Uterus (tissue), 4 donors: ENCODE measurements around the gene DLGAP1. TPM values are rescaled to one million over a fixed set of nuclear protein-coding genes. Genes with fewer than 3 reads are reported as not detected.
"Not testable (repeated sequence)": the region's sequence is repeated elsewhere in the genome, so short reads cannot be mapped to it uniquely, and the experiment has no call there.

Experiments used
- DNase-seq, 2 donors: peaks; one replicate each; pipeline ENCODE4 v3.0.0-alpha.2; 2019 to 2020
- H3K27ac ChIP-seq, 2 donors: fragments of 200-600 bp; sonication (generic); 1 replicate in 1 of 2; 2 replicates in 1 of 2; pipeline ENCODE4 v1.5.1; 2016 to 2018
- H3K27me3 ChIP-seq, 2 donors: fragments of 200-600 bp; sonication (generic); one replicate each; pipeline ENCODE4 v1.5.1; 2018 to 2019; ENCODE audit warnings: control low read depth in 1 of 2
- H3K36me3 ChIP-seq, 2 donors: fragments of 200-600 bp; sonication (generic); one replicate each; pipeline ENCODE4 v1.5.1; 2019; ENCODE audit warnings: control low read depth in 1 of 2
- H3K4me1 ChIP-seq, 2 donors: fragments of 200-600 bp; sonication (generic); one replicate each; pipeline ENCODE4 v1.5.1; 2018 to 2019; ENCODE audit warnings: control low read depth in 1 of 2
- H3K4me3 ChIP-seq, 2 donors: fragments of 200-600 bp; sonication (generic); 1 replicate in 1 of 2; 2 replicates in 1 of 2; pipeline ENCODE4 v1.5.1; 2018 to 2019; ENCODE audit warnings: mild to moderate bottlenecking in 1 of 2
- H3K9me3 ChIP-seq, 2 donors: fragments of 200-600 bp; sonication (generic); one replicate each; pipeline ENCODE4 v1.5.1; 2019; ENCODE audit warnings: control low read depth in 1 of 2
- POLR2A ChIP-seq, 2 donors: fragments of 450-650 bp; IDR thresholded peaks; one replicate each; pipeline ENCODE4 v1.6.1; 2016; ENCODE audit warnings: antibody characterized with exemption in 2 of 2, mild to moderate bottlenecking in 1 of 2, moderate library complexity in 1 of 2
- intact Hi-C: fragments of 100-400 bp; cut with DNase I; formaldehyde crosslinking; loops from one replicate; pipeline ENCODE4 v1.15.1; 2023; ENCODE audit warnings: low total_unique reads
- total RNA-seq, 4 donors: library from RNA; depleted of rRNA in 3 of 4; stranded (reverse); fragments of >200 nt in 3 of 4; gene quantifications; one replicate each; pipeline versions ENCODE4 v1.1.0 to v1.2.4, GENCODE V29; 2014 to 2023
- TF ChIP-seq, protein P1 (sequence below), 4 experiments: fragments of 200-600 bp in 2 of 4; fragments of 450-650 bp in 2 of 4; sonication (generic) in 2 of 4; IDR thresholded peaks; one replicate each; pipeline ENCODE4 v1.5.1; 2016 to 2019; ENCODE audit warnings: antibody characterized with exemption in 4 of 4, mild to moderate bottlenecking in 2 of 4, moderate library complexity in 1 of 4
- donor health status: DM: yes; HTN: yes; CAD: no.

DLGAP1 gene
- total RNA-seq, 4 donors from 2014 or later, result 1.0 to 9.6 (median 3.3) TPM

- intact Hi-C loops, result no loop called here
- Histone ChIP-seq H3K4me3 (no peak overlapping the region), H3K27me3 (no peaks in the 10 kb centered on the region), H3K9me3 (no peaks in the 10 kb centered on the region), H3K36me3 (no peaks in the 10 kb centered on the region), H3K27ac (no peak overlapping the region), H3K4me1 (no peaks in the 10 kb centered on the region)
- TF ChIP-seq, protein P1, sequence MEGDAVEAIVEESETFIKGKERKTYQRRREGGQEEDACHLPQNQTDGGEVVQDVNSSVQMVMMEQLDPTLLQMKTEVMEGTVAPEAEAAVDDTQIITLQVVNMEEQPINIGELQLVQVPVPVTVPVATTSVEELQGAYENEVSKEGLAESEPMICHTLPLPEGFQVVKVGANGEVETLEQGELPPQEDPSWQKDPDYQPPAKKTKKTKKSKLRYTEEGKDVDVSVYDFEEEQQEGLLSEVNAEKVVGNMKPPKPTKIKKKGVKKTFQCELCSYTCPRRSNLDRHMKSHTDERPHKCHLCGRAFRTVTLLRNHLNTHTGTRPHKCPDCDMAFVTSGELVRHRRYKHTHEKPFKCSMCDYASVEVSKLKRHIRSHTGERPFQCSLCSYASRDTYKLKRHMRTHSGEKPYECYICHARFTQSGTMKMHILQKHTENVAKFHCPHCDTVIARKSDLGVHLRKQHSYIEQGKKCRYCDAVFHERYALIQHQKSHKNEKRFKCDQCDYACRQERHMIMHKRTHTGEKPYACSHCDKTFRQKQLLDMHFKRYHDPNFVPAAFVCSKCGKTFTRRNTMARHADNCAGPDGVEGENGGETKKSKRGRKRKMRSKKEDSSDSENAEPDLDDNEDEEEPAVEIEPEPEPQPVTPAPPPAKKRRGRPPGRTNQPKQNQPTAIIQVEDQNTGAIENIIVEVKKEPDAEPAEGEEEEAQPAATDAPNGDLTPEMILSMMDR (IDR thresholded peaks at IDR 0.05), result no peak
- TF ChIP-seq POLR2A (IDR thresholded peaks at IDR 0.05), result no peak
- no peak for DNase-seq
Measured at GRCh38 chr18:4333043-4333442, 122.1 kb downstream of the DLGAP1 start.

DNA sequence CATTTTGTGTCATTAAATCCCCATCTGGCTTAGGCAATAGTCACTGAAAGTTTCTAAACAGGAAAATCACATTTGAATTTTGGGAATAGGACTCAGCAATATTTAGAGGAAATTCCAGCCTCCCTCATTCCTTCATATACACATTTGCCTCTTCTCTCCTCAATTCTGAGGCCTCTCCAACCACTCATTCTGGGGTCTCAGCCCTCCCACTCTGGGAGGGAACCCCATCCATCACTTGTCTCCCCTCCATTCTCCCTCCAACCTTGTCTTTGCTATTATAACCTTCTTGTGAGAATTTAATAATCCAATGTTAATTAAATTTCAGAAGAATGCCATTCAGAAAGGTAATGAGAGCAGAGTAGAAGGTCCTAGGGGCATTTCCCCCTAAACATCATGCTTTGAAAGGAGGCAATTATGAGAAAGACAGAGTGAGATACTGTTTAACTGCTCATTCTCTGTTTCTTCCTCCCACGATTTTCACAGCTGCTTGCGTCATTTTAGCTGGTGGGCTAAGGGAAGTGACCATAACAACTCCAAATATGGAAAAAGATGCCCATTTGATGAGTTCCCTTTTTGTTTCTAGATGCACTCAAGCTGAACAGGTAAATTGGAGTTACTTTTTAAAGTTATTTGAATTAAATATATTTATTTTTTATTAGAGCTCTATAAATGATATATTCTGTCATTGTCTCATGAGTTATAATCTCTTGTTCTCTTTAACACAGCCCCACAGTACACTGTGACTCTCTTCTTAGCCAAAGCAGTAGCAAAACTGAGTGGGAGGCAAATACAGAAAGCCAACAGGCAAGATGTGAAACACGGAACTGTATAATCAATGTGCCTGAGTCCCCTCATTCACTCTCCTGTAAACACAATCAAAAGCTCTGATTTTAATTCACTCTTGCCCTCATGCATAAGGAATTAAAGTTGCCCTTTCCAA, 135.1 kb downstream of the DLGAP1 start:
- no peak overlapping the region for H3K27ac ChIP-seq

GRCh38 chr18:4318311-4318710, 136.8 kb downstream of the DLGAP1 start:
- Histone ChIP-seq H3K27me3 (no peaks in the 10 kb centered on the region), H3K4me3 (no peak overlapping the region), H3K9me3 (no peaks in the 10 kb centered on the region), H3K36me3 (no peaks in the 10 kb centered on the region), H3K27ac (no peak overlapping the region), H3K4me1 (no peaks in the 10 kb centered on the region)
- intact Hi-C loops, result no loop called here
- TF ChIP-seq, protein P1 (IDR thresholded peaks at IDR 0.05), result no peak
- no peak for TF ChIP-seq POLR2A (IDR thresholded peaks at IDR 0.05)
- DNase-seq, result no peak

More for the DNA sequence above, 135.1 kb downstream of the DLGAP1 start:
- no peaks in the 10 kb centered on the region for H3K27me3 ChIP-seq
- intact Hi-C loops, result no loop called here
- no peak for TF ChIP-seq POLR2A (IDR thresholded peaks at IDR 0.05)
- TF ChIP-seq, protein P1 (IDR thresholded peaks at IDR 0.05), result no peak
- DNase-seq, result no peak
- H3K36me3 ChIP-seq, result no peaks in the 10 kb centered on the region
- no peaks in the 10 kb centered on the region for H3K4me1 ChIP-seq
- H3K4me3 ChIP-seq, result no peak overlapping the region
- no peaks in the 10 kb centered on the region for H3K9me3 ChIP-seq

- H3K4me3 ChIP-seq, H3K27ac ChIP-seq, H3K27me3 ChIP-seq, H3K9me3 ChIP-seq, H3K36me3 ChIP-seq, DNase-seq, intact Hi-C loops, H3K4me1 ChIP-seq: not testable (repeated sequence)
Measured at GRCh38 chr18:4311945-4312344, 143.2 kb downstream of the DLGAP1 start.

- intact Hi-C loops, result no loop called here
- H3K36me3 ChIP-seq, result no peaks in the 10 kb centered on the region
Measured at GRCh38 chr18:4311136-4311535, 144.0 kb downstream of the DLGAP1 start.

More at GRCh38 chr18:4311136-4311535, 144.0 kb downstream of the DLGAP1 start:
- Histone ChIP-seq H3K4me1 (no peaks in the 10 kb centered on the region), H3K4me3 (no peak overlapping the region), H3K27me3 (no peaks in the 10 kb centered on the region), H3K9me3 (no peaks in the 10 kb centered on the region), H3K27ac (no peak overlapping the region)
- TF ChIP-seq, protein P1 (IDR thresholded peaks at IDR 0.05), result no peak
- TF ChIP-seq POLR2A (IDR thresholded peaks at IDR 0.05), result no peak
- DNase-seq, result no peak
